Activated T-helper 1 cell treated with anti-CD3 and anti-CD28 coated beads, Interleukin-2, amount 50 U/mL, for 16 hours (primary cell): ENCODE measurements around the gene SKOR2.

Source experiments
- DNase-seq, 2 donors: peaks; one replicate each; pipeline ENCODE4 v3.0.0-alpha.2; 2020; ENCODE audit warnings: low read depth in 1 of 2, low spot score in 1 of 2

SKOR2 gene

GRCh38 chr18:47251289-47252120, at the start of gene SKOR2:
Gene SKOR2, minus strand, starts transcription at chr18:47251660. Its CDS starts 2,477 bp downstream, at chr18:47249183.
- DNase-seq, result no peak

GRCh38 chr18:47296462-47296861, 45.0 kb upstream of the SKOR2 start:
- no peak for DNase-seq

- DNase-seq, result no peak
These were observed 43.3 kb upstream of the SKOR2 start for GRCh38 chr18:47294801-47295200.

- no peak for DNase-seq
These were observed 37.3 kb upstream of the SKOR2 start for GRCh38 chr18:47288741-47289140.

- DNase-seq, result no peak
These were observed 36.6 kb upstream of the SKOR2 start for GRCh38 chr18:47287911-47288585.

- no peak for DNase-seq
These were observed 35.4 kb upstream of the SKOR2 start for GRCh38 chr18:47286776-47287410.

GRCh38 chr18:47285456-47285855, 34.0 kb upstream of the SKOR2 start:
- no peak for DNase-seq

- no peak for DNase-seq
These were observed 33.4 kb upstream of the SKOR2 start for GRCh38 chr18:47284721-47285395.

- no peak for DNase-seq
These were observed 32.0 kb upstream of the SKOR2 start for GRCh38 chr18:47283476-47283875.

GRCh38 chr18:47280121-47280520, 28.7 kb upstream of the SKOR2 start:
- no peak for DNase-seq

GRCh38 chr18:47274961-47275360, 23.5 kb upstream of the SKOR2 start:
- no peak for DNase-seq

GRCh38 chr18:47265197-47265596, 13.7 kb upstream of the SKOR2 start:
- DNase-seq, result no peak

- DNase-seq, result no peak
These were observed 12.8 kb upstream of the SKOR2 start for GRCh38 chr18:47264308-47264700.

- no peak for DNase-seq
These were observed 12.2 kb upstream of the SKOR2 start for GRCh38 chr18:47263430-47264307.

- no peak for DNase-seq
These were observed 11.6 kb upstream of the SKOR2 start for GRCh38 chr18:47263150-47263429.

GRCh38 chr18:47262301-47263149, 11.1 kb upstream of the SKOR2 start:
- no peak for DNase-seq

- no peak for DNase-seq
These were observed 10.4 kb upstream of the SKOR2 start for GRCh38 chr18:47261902-47262300.

- DNase-seq, result no peak
These were observed 9.7 kb upstream of the SKOR2 start for GRCh38 chr18:47260924-47261701.
